ENCODE results near the gene UST.
"Not testable (repeated sequence)": the region's sequence is repeated elsewhere in the genome, so short reads cannot be mapped to it uniquely, and the experiment has no call there.

The UST gene

GRCh38 chr6:148842296-148843019 is 95.6 kb downstream of the UST start:
- no peak for DNase-seq

GRCh38 chr6:148845464-148845863 is 98.6 kb downstream of the UST start:
- no peak for DNase-seq

GRCh38 chr6:148846778-148847761 is 100.2 kb downstream of the UST start:
- DNase-seq = no peak

- DNase-seq = no peak
Measured at GRCh38 chr6:148848915-148849314, 102.1 kb downstream of the UST start.

GRCh38 chr6:148849449-148849848 is 102.6 kb downstream of the UST start:
- DNase-seq = not testable (repeated sequence)

GRCh38 chr6:148850964-148851363 is 104.1 kb downstream of the UST start:
- DNase-seq = no peak

- no peak for DNase-seq
Measured at GRCh38 chr6:148851683-148852556, 105.1 kb downstream of the UST start.

- no peak for DNase-seq
Measured at GRCh38 chr6:148852688-148853087, 105.9 kb downstream of the UST start.

- not testable (repeated sequence) for DNase-seq
Measured at GRCh38 chr6:148853113-148853512, 106.3 kb downstream of the UST start.

- no peak for DNase-seq
Measured at GRCh38 chr6:148854096-148854495, 107.3 kb downstream of the UST start.

GRCh38 chr6:148854992-148855391 is 108.2 kb downstream of the UST start:
- no peak for DNase-seq

- DNase-seq = no peak
Measured at GRCh38 chr6:148855744-148856143, 108.9 kb downstream of the UST start.

GRCh38 chr6:148857798-148858390 is 111.1 kb downstream of the UST start:
- DNase-seq = no peak

GRCh38 chr6:148864132-148864531 is 117.3 kb downstream of the UST start:
- DNase-seq = not testable (repeated sequence)

GRCh38 chr6:148864941-148865340 is 118.1 kb downstream of the UST start:
- no peak for DNase-seq

GRCh38 chr6:148866657-148867268 is 119.9 kb downstream of the UST start:
- no peak for DNase-seq

GRCh38 chr6:148867862-148868261 is 121.0 kb downstream of the UST start:
- DNase-seq = no peak

GRCh38 chr6:148868314-148868713 is 121.5 kb downstream of the UST start:
- no peak for DNase-seq

- DNase-seq = no peak
Measured at GRCh38 chr6:148868901-148869300, 122.1 kb downstream of the UST start.

- DNase-seq = no peak
Measured at GRCh38 chr6:148869585-148869984, 122.8 kb downstream of the UST start.

GRCh38 chr6:148873154-148873553 is 126.3 kb downstream of the UST start:
- no peak for DNase-seq

- no peak for DNase-seq
Measured at GRCh38 chr6:148873868-148874267, 127.0 kb downstream of the UST start.

All from CD4-positive, alpha-beta T cell treated with Interleukin-4 for 1 hour (primary cell).